HFFc6 (cell line): ENCODE data around the gene RIPOR3. TPM values are rescaled to one million over a fixed set of nuclear protein-coding genes. Genes with fewer than 3 reads are reported as not detected.

ENCODE experiments used
- DNase-seq: peaks from one replicate; pipeline ENCODE4 v3.0.0-alpha.2; 2018
- H3K27ac Mint-ChIP-seq: 2 replicates; pipeline ENCODE4 v1.8.0; 2020; ENCODE audit warnings: mild to moderate bottlenecking, mixed read lengths
- H3K27me3 Mint-ChIP-seq: 2 replicates; pipeline ENCODE4 v1.8.0; 2021; ENCODE audit warnings: mild to moderate bottlenecking, moderate library complexity, mixed read lengths; ENCODE audit not compliant: insufficient read depth
- H3K36me3 Mint-ChIP-seq: 2 replicates; pipeline ENCODE4 v1.8.0; 2021; ENCODE audit warnings: low read depth, mixed read lengths
- H3K4me1 Mint-ChIP-seq: 2 replicates; pipeline ENCODE4 v1.8.0; 2020; ENCODE audit warnings: low read depth, mixed read lengths
- H3K4me3 Mint-ChIP-seq: 2 replicates; pipeline ENCODE4 v1.8.0; 2020; ENCODE audit warnings: mild to moderate bottlenecking, moderate library complexity, mixed read lengths
- H3K9me3 Mint-ChIP-seq: 2 replicates; pipeline ENCODE4 v1.8.0; 2020; ENCODE audit warnings: mild to moderate bottlenecking, mixed read lengths
- CTCF ChIP-seq: fragments of 200-600 bp; sonication (generic); IDR thresholded peaks from 2 replicates; pipeline ENCODE4 v1.5.0; 2021; ENCODE audit warnings: antibody characterized with exemption, mild to moderate bottlenecking
- total RNA-seq, 6 experiments: library from RNA; stranded (reverse); fragmentation: NEBNext Ultra II Directional; extraction: Animal tissue kit (Norgen Biotek cat#: 25700); gene quantifications; 2 replicates in 1 of 6; 3 replicates in 5 of 6; pipeline ENCODE4 v1.2.3, GENCODE V29; 2021

Gene RIPOR3
- total RNA-seq, 6 experiments from 2014 or later = 0.07 to 0.25 (median 0.11) TPM

- no peak for TF ChIP-seq CTCF
- H3K36me3 Mint-ChIP-seq = peaks cover 42% of the 10 kb centered on the region
- no peak overlapping the region for H3K4me3 Mint-ChIP-seq
- H3K4me1 Mint-ChIP-seq = peaks cover 27% of the 10 kb centered on the region
- H3K9me3 Mint-ChIP-seq = no peaks in the 10 kb centered on the region
- no peak for DNase-seq
- H3K27ac Mint-ChIP-seq = peak overlapping the region; percentile 38; the same call in 1 of the 2 replicates
- peaks cover 3% of the 10 kb centered on the region; the same call in 1 of the 2 replicates for H3K27me3 Mint-ChIP-seq
These were observed 113.1 kb downstream of the RIPOR3 start for GRCh38 chr20:50578061-50578777.

GRCh38 chr20:50577175-50578018 is 113.9 kb downstream of the RIPOR3 start:
- DNase-seq = no peak
- no peak for TF ChIP-seq CTCF
- Mint-ChIP-seq H3K4me3 (no peak overlapping the region), H3K4me1 (peaks cover 34% of the 10 kb centered on the region), H3K9me3 (no peaks in the 10 kb centered on the region), H3K27ac (peak overlapping the region; percentile 38; the same call in 1 of the 2 replicates), H3K27me3 (peaks cover 5% of the 10 kb centered on the region; the same call in 1 of the 2 replicates), H3K36me3 (peaks cover 37% of the 10 kb centered on the region)

GRCh38 chr20:50575865-50576720 is 115.2 kb downstream of the RIPOR3 start:
- peaks cover 42% of the 10 kb centered on the region for H3K4me1 Mint-ChIP-seq
- peak; percentile 90 for TF ChIP-seq CTCF
- peaks cover 5% of the 10 kb centered on the region; the same call in 1 of the 2 replicates for H3K27me3 Mint-ChIP-seq
- H3K27ac Mint-ChIP-seq = no peak overlapping the region
- H3K36me3 Mint-ChIP-seq = peaks cover 37% of the 10 kb centered on the region
- H3K4me3 Mint-ChIP-seq = no peak overlapping the region
- H3K9me3 Mint-ChIP-seq = no peaks in the 10 kb centered on the region
- DNase-seq = peak; percentile 50

- Mint-ChIP-seq H3K27me3 (peaks cover 5% of the 10 kb centered on the region; the same call in 1 of the 2 replicates), H3K36me3 (peaks cover 25% of the 10 kb centered on the region), H3K4me3 (no peak overlapping the region), H3K27ac (peak overlapping the region; percentile 18; the same call in 1 of the 2 replicates), H3K9me3 (no peaks in the 10 kb centered on the region), H3K4me1 (peaks cover 41% of the 10 kb centered on the region)
- TF ChIP-seq CTCF = no peak
- DNase-seq = no peak
These were observed 116.8 kb downstream of the RIPOR3 start for GRCh38 chr20:50574586-50574985.

GRCh38 chr20:50574108-50574507 is 117.2 kb downstream of the RIPOR3 start:
- no peak for TF ChIP-seq CTCF
- DNase-seq = no peak
- Mint-ChIP-seq H3K27ac (peak overlapping the region; percentile 17; the same call in 1 of the 2 replicates), H3K36me3 (peaks cover 26% of the 10 kb centered on the region), H3K9me3 (no peaks in the 10 kb centered on the region), H3K4me1 (peaks cover 41% of the 10 kb centered on the region), H3K27me3 (peaks cover 5% of the 10 kb centered on the region), H3K4me3 (no peak overlapping the region)
